Measurements from ENCODE around the gene PLPP6. TPM values are rescaled to one million over a fixed set of nuclear protein-coding genes. Genes with fewer than 3 reads are reported as not detected.
"Not testable (repeated sequence)": the region's sequence is repeated elsewhere in the genome, so short reads cannot be mapped to it uniquely, and the experiment has no call there.

The PLPP6 gene
- total RNA-seq, 2 donors from 2014 or later: 16.2 to 17.1 TPM

DNA sequence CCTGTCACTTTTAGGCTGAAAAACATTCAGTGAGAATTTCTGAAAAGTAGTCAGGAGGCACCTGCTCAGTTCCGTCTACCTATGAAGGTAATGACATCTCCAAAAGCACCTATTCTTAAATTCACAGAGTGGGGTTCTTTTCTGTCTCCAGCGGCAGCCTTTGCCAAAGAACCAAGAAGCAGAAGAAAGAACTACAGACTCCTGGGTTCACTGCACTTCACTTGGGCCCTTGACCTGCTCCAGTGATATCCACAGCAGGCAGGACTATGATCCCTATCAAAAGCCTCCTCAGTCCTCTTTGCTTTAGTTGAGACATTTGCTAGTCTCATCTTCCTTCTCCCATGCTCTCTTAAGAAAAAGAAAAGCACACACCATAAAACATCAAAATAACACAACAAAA is 19.7 kb upstream of the PLPP6 start:
- intact Hi-C loops (cut with DNase I): no loop called here
- 92 to 97% methylated on average over 2 of the region's 2 CpGs for WGBS, 2 donors
- no peak overlapping the region for H3K27ac ChIP-seq
- no peak overlapping the region for H3K4me3 ChIP-seq
- ATAC-seq: no peak
- H3K9me3 ChIP-seq: no peaks in the 10 kb centered on the region
- peaks cover 0 to 3% of the 10 kb centered on the region in 2 donors for H3K36me3 ChIP-seq (replicated peaks in 1 of 2; ENCODE audit: insufficient read depth in 1 of 2, low read depth in 2 of 2)
- no peak for DNase-seq
- TF ChIP-seq, protein P1, sequence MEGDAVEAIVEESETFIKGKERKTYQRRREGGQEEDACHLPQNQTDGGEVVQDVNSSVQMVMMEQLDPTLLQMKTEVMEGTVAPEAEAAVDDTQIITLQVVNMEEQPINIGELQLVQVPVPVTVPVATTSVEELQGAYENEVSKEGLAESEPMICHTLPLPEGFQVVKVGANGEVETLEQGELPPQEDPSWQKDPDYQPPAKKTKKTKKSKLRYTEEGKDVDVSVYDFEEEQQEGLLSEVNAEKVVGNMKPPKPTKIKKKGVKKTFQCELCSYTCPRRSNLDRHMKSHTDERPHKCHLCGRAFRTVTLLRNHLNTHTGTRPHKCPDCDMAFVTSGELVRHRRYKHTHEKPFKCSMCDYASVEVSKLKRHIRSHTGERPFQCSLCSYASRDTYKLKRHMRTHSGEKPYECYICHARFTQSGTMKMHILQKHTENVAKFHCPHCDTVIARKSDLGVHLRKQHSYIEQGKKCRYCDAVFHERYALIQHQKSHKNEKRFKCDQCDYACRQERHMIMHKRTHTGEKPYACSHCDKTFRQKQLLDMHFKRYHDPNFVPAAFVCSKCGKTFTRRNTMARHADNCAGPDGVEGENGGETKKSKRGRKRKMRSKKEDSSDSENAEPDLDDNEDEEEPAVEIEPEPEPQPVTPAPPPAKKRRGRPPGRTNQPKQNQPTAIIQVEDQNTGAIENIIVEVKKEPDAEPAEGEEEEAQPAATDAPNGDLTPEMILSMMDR (IDR thresholded peaks at IDR 0.05): no peak
- no peak for TF ChIP-seq POLR2A (IDR thresholded peaks at IDR 0.05)
- no peaks in the 10 kb centered on the region for H3K27me3 ChIP-seq
- H3K4me1 ChIP-seq: no peaks in the 10 kb centered on the region

DNA sequence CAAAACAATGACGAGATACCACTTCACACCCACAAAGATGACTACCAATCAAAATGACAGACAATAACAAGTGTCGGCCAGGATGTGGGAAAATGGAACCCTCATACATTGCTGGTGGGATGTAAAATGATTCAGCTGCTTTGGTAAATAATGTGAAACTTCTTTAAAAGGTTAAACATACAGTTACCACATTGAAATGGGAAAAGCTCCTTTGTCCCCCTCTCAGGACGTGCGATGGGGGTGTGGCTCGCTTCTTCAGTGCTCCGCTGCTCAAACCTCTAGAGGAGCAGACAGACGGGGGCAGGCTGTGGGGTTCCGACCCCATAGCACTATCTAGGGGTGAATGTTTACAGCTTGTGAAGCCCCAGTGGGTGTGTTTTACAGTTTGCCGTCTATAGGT is 8.0 kb upstream of the PLPP6 start:
- no peak overlapping the region for H3K4me3 ChIP-seq
- DNase-seq: no peak
- peaks cover 18% of the 10 kb centered on the region for H3K4me1 ChIP-seq
- intact Hi-C loops (cut with DNase I): no loop called here
- ATAC-seq: no peak
- H3K27ac ChIP-seq: no peak overlapping the region
- no peak for TF ChIP-seq POLR2A (IDR thresholded peaks at IDR 0.05)
- TF ChIP-seq, protein P1 (IDR thresholded peaks at IDR 0.05): no peak
- H3K9me3 ChIP-seq: no peaks in the 10 kb centered on the region
- 90 to 94% methylated on average over 9 of the region's 9 CpGs for WGBS, 2 donors
- H3K36me3 ChIP-seq (replicated peaks in 1 of 2; ENCODE audit: insufficient read depth in 1 of 2, low read depth in 2 of 2): no peaks in the 10 kb centered on the region
- H3K27me3 ChIP-seq: no peaks in the 10 kb centered on the region

DNA sequence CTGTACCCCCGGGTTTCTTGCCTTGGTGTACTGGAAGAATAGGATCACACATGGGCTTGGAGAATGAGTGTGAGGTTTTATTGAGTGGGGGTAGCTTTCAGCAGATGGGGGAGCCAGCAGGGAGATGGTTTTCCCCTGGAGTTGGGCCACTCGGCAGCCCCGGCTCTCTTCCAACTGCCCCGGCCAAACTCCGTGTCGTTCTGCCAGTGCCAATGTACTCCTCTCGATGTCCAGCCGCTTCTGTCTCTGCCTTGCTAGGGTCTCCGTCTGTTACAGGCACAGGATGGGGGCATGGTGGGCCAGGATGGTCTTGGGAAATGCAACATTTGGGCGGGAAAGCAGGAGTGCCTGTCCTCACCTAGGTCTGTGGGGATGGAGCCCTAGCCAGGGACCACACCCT is 7.6 kb upstream of the PLPP6 start:
- H3K4me3 ChIP-seq: no peak overlapping the region
- ATAC-seq (no peak), DNase-seq (no peak)
- H3K27ac ChIP-seq: no peak overlapping the region
- intact Hi-C loops (cut with DNase I): no loop called here
- no peaks in the 10 kb centered on the region for H3K27me3 ChIP-seq
- no peaks in the 10 kb centered on the region for H3K36me3 ChIP-seq (replicated peaks in 1 of 2; ENCODE audit: insufficient read depth in 1 of 2, low read depth in 2 of 2)
- H3K9me3 ChIP-seq: no peaks in the 10 kb centered on the region
- no peak for TF ChIP-seq POLR2A (IDR thresholded peaks at IDR 0.05)
- TF ChIP-seq, protein P1 (IDR thresholded peaks at IDR 0.05): no peak
- peaks cover 18% of the 10 kb centered on the region for H3K4me1 ChIP-seq
- 89 to 92% methylated on average over 9 to 10 of the region's 10 CpGs for WGBS, 2 donors

DNA sequence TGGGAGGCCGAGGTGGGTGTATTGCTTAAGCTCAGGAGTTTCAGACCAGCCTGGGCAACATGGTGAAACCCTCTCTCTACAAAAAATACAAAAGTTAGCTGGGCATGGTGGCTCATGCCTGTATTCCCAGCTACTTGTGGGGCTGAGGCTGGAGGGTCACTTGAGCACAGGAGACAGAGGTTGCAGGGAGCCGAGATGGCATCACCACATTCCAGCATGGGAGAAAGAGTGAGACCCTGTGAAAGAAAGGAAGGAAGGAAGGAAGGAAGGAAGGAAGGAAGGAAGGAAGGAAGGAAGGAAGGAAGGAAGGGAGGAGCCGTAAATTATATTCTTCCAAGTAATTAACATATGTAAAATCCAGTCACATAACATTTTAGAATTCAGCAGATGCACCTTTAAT is 5.9 kb upstream of the PLPP6 start:
- H3K9me3 ChIP-seq; ATAC-seq; DNase-seq; H3K4me3 ChIP-seq; H3K27ac ChIP-seq; H3K27me3 ChIP-seq; H3K36me3 ChIP-seq (replicated peaks in 1 of 2; ENCODE audit: insufficient read depth in 1 of 2, low read depth in 2 of 2); intact Hi-C loops (cut with DNase I): not testable (repeated sequence)
- 84 to 87% methylated on average over 3 of the region's 3 CpGs for WGBS, 2 donors
- peaks cover 18% of the 10 kb centered on the region for H3K4me1 ChIP-seq

DNA sequence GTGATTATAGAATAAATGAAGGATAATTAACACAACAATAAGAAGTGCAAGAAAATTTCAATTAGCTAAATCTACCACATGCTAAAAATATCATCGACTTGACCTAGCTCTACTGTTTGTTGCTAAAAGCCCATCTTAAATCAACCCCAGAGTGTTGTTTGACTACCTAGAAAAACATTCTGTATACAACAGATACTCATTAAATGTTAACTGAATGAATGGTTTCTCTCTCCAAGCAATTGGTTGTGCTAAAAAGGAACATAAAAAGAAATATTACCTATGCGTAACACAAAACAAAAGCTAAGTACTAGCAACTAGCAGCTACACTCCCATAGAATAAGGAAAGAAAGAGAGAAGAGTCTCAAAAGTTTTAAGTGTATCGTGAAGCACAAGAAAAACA is 5.5 kb upstream of the PLPP6 start:
- Histone ChIP-seq H3K9me3 (no peaks in the 10 kb centered on the region), H3K4me3 (no peak overlapping the region), H3K4me1 (peaks cover 20% of the 10 kb centered on the region), H3K27ac (no peak overlapping the region), H3K36me3 (replicated peaks in 1 of 2; ENCODE audit: insufficient read depth in 1 of 2, low read depth in 2 of 2) (no peaks in the 10 kb centered on the region), H3K27me3 (no peaks in the 10 kb centered on the region)
- intact Hi-C loops (cut with DNase I): no loop called here
- 74 to 90% methylated on average over 3 of the region's 3 CpGs for WGBS, 2 donors
- ATAC-seq (no peak), DNase-seq (no peak)
- TF ChIP-seq, protein P1 (IDR thresholded peaks at IDR 0.05): no peak
- TF ChIP-seq POLR2A (IDR thresholded peaks at IDR 0.05): no peak
